Ammon's horn (tissue), 1 donor: ENCODE results near the gene POLR3K.

Source experiments
- DNase-seq: peaks from one replicate; pipeline ENCODE4 v3.0.0-alpha.2; 2016; ENCODE audit warnings: low spot score

Gene POLR3K

DNA sequence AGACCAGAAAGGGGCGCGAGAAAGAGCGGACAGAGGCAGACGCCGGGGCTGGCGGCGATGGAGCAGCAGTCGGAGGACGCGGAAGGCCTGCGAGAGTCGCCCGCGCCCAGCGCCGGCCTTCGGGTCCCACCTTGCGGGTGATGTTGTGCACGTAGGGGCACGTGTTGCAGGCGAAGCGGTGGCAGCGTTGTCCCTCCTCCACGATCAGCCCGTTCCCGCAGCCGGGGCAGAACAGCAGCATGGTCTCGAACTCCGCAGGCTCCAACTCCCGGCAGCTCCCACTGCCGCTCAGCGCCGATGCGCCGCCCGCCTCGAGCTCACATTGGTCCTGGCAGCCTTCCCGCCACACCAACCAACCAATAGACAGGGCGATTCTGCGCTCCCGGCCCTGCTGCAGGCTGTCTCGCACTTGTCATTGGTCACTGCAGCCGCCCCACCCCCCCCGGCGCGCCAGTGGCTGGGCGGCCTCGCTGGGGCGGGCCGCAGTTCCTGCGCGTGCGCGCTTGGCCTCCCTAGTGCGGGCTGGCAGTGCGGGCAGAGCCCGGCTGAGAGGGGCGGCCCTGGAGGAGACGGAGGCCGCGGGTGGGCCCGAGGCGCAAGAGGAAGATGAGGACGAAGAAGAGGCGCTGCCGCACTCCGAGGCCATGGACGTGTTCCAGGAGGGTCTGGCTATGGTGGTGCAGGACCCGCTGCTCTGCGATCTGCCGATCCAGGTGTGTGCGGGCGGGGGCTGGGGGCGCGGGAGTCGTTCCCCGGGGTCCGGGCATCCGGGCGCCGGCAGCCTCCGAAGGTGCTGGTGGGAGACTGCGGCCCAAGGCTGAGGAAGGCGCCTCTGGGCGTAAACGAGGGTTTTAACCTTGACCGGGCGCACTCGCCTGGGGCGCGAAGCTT lies at the start of gene POLR3K, which contains the start of gene SNRNP25:
POLR3K (minus strand) TSS at position 263 of the 891 bp plus-strand sequence; CDS start at position 241, 22 bp downstream.
SNRNP25 (plus strand) TSS at position 483 of the 891 bp plus-strand sequence; CDS start at position 672, 189 bp downstream.
- peak; percentile 98 for DNase-seq

DNA sequence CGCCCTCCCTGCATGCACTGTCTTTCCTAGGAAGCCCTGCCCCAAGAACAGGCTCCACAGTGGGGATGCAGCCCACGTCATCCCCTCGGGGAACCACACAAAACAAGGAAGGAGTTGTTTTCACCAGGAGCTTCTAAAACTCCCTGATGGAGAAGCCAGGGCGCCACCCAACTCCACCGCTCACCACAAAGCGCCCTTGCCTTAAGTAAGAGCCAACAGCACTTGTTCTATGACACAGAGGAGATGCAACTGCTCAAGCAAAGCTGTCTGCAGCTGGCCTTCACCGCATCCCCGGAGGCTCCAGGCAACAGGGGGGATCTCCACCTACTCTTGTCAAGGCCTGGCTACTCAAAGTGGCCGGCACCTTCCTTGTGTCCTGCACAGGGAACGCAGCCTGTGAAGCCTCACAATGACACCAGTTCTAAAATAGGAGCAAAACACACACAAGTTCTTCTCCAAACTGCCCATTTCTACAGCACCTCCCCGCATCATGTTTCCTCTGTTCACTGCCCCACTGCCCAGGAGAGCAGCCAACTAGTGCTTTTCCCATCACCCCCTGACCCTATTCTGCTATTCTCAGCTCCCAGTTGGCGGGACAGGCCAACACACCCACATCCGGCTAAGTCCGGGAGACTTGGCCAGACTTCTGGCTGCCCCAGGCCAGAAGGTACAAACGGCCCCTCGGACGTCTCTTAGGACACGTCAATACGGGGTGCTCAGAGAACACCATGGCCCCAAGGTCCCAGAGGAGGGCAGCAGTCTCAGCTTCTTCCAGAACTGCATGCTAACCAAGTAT lies 48.9 kb upstream of the POLR3K start:
- DNase-seq = peak; percentile 75

DNA sequence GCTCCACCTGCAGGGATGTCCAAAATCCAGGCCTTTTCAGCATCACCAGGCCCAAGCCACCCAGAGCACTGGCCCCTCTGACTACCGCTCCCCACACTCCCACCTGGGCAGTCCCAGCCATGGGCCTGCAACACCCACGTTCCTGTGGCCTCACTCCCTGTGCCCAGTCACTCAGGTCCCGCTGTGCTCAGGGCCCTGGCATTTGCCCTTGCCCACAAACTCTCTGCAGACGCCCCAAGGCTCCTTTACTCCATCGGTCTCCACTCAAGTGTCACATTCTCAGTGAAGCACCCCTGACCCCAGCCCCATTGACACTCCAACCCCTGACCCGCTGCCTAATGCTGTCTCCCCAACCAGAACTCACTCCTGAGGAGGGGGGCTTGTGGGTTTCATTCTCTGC lies 48.2 kb upstream of the POLR3K start:
- no peak for DNase-seq

DNA sequence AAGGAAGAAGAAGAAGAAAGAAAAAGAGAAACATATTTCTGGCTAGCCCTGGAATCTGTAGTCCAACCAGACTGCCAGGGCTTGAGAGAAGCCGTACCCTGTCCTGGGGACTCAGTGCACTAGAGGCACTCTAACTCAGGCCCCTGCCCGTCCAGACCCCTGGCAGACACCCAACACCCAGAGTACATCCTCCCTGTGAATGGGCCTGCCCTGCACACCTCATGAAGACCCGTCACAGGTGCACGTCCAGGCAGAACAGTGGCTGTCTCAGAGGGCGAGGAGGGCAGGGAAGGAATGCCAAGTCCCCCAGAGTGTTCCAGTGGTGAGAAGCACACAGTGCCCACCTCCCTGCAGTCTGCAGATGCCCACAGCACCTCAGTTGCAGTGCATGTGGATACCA lies 47.6 kb upstream of the POLR3K start:
- no peak for DNase-seq

DNA sequence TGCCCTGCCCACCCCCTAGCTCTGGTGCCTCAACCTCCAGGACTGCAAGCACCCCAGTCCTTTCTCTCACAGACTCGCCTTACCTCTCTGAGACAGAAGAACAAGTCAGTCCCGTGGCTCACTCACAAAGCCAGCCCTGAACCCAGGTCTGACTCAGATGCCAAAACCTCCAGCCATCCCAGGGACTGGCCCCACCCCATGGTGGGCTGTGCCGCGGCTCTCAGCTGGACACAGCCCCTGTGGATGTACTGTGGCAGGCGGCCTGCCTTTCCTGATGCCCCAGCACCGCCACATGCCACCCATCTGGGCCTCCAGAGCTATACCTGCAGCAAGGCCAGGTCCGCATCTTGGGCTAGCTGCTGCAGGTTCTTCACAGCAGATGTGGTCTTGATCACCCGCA lies 44.4 kb upstream of the POLR3K start:
- no peak for DNase-seq

DNA sequence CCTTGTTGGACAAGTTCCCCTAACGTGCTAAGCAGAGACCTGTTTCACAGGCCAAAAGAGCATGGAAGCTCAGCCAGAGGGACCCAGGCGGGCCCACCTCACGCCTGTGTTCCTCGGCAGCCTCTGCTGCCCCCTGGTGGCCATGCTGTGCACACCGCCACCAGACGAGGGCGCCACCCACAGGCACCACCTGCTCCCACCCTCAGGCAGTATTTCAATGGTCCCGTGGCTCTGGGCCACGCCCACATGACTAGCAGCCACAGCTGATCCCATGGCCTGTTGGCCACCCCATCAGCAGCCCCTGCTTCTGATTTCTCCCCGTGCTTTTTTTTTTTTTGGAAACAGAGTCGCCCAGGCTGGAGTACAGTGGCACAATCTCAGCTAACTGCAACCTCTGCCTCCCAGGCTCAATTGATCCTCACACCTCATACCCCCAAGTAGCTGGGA lies 43.5 kb upstream of the POLR3K start:
- peak; percentile 93 for DNase-seq

DNA sequence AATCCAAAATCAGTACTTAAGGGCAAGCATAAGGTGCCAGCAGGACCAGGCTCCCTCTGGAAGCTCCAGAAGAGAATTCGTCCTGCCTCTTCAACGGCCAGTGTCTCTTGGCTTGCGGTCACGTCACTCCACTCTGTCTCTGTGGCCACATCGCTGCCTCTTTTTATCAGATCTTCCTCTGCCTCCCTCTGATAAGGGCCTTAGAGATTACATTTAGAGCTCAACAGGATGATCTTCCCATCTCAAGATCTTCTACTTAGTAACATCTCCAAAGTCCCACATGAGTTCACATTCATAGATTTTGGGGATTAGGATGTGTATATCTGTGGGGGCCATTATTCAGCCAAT lies 41.5 kb upstream of the POLR3K start:
- DNase-seq = no peak

DNA sequence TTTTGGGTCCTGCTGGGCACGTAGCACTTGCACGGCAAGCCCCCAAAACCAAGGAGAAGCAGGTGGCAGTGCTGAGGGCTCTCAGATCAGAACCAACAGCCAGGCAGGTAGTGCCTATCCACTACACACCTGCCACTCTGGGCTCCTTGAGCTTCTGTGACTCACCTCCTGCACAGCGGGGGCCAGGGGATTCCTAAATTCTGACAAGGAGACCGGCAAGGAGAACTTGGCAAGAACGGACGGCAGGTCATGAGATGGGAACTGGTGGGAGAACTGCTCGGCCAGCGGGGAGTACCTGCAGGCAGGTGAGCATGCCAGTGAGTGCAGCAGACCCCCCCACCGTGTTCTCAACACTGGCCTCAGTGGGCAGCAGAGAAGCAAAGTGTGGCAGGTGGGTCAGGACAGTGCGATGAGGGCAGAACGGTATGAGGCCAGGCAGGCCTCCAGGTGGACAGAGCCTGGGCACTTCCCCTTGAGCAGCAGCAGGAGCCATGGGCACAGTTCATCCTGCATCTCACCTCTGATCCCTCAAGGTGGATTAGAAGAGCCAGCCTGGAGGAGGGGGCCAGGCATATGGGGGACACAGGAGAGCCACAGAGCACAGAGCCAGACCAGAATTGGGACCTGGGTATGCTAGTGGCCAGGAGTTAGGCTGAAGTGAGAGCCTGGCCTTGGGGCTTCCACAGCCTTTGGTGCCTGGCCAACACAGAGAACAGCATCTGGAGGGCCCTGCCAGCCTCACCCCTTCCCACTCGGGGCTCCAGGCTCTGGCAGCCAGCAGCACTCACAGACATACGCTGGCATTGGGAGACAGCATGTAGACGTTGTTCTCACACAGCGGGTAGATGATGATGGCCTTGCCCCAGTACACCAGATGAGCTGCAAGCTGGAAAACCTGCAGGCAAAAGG lies 39.3 kb upstream of the POLR3K start:
- DNase-seq = no peak

DNA sequence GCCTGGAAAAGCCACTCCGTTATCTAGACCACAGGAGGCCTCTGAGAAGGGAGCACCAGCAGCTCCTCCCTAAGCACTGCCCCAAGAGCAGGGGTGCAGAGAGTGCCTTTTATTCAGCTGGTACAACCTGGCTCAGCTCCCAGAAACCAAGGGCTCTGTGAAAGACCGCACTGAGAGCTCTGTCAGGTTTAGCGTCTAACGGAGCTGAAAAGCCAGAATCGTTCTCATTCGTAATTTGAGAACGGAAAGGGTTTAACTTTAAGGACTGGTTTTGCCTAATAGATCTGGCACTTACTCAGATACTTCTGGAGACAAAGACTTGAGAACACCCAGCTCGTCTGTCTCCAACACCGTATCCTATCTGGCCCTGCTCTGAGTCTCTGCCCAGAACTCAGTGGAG lies 38.1 kb upstream of the POLR3K start:
- DNase-seq = peak; percentile 87

DNA sequence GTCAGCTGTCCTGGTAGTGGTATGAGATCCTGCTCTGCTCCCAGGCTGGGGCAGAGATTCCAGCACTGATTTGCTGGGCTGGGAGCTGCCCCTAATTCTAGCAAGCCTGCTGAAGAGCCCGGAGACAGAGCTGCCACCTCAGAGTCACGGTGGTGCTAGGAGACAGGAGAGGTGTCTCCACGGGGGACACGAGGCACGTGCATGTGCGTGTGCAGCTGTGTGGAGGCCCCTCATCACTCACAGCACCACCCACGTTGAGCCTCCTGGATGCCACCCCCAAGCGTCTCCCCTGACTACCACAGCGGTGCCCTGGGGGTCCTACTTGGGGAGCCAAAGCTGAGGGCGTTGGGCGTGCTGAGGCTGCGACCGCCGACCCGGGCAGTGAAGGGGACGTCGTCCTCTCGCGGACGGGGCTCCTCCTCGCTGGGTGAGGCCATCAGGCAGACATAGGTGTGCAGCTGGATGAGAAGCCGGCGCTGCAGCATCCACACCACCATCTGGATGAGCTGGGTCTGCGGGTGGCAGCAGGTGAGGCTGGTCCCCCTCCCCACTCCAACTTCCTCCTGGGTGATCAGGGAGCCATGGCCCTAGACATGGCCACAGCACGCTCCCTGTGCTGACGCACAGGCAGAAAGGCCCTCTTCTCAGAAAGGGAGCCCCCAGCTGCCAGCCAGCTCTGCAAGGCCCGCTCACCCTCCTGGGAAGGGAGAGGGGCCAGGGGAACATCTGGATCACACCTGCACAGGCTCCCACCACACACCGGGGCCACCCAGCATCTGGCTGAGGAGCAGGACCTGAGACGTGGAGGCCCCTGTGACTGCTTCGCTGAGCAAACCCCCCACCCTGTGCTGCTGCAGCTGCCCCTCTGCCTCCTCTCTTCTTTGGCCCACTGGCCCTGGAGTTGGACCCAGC lies 36.2 kb upstream of the POLR3K start:
- DNase-seq = no peak

DNA sequence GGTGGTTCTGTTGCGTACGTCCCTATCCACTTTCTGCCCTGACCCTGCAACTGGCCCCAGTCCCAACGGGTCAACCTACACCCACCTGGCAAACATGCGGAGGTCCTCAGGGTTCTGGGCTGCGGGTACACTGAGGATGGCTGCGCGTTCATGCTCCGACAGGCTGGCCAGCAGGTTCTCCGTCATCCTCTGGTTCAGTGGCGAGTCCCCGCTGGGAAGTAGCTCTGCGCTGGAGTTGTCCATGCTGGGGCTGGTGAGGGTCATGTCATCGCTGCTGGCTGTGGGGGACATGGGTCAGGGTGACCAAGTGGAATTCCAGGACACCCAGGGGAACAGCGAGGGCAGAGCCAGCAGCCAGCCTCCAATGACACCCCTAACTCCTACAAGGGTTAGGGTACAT lies 35.2 kb upstream of the POLR3K start:
- no peak for DNase-seq

DNA sequence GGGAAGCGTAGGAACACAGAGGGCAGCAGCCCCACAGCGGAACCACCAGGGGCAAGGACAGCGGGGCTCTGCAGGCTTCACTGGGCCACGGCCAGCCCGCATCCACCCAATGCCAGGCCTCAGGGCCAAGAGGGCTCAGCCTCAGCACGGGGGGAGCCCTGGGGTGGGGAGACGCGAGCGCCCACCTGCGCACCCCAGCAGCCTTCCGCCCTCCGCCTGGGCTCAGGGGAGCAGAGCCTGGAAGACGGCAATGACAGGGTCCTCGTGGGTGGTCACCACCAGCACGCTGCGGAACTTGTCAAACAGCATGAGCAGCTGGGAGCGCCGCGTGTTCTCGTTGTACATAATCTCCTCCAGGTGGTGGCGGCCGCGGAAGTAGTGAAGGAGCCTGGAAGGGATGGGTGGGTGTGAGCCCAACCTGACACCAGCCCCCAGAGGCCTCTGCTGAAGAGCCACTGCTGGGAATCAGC lies 33.1 kb upstream of the POLR3K start:
- no peak for DNase-seq

DNA sequence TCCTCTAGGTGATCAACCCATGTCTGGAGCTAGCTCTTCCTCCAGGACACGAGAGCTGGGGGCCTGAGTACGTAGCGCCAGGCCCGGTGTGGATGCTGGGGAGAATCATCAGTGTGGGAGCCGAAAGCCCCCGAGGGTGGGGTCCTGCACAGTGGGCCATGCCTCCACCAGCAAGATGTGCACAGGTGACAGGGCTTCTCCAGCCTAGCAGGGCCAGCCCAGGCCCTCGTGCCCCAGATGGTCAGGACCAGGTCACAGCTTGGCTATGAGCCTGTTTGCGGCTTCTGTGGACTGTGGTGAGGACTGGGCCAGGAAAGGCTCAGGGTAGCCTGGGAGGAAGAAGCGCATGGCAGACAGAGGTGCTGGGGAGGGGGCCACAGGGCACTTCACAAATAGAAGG lies 32.5 kb upstream of the POLR3K start:
- no peak for DNase-seq

DNA sequence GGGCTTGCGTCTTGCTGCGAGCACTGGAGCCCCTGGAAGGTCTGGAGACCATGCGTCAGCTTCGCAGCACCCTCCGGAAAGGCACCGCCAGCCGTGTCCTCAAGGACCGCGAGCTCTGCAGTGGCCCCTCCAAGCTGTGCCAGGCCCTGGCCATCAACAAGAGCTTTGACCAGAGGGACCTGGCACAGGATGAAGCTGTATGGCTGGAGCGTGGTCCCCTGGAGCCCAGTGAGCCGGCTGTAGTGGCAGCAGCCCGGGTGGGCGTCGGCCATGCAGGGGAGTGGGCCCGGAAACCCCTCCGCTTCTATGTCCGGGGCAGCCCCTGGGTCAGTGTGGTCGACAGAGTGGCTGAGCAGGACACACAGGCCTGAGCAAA lies 32.0 kb upstream of the POLR3K start:
- DNase-seq = no peak

DNA sequence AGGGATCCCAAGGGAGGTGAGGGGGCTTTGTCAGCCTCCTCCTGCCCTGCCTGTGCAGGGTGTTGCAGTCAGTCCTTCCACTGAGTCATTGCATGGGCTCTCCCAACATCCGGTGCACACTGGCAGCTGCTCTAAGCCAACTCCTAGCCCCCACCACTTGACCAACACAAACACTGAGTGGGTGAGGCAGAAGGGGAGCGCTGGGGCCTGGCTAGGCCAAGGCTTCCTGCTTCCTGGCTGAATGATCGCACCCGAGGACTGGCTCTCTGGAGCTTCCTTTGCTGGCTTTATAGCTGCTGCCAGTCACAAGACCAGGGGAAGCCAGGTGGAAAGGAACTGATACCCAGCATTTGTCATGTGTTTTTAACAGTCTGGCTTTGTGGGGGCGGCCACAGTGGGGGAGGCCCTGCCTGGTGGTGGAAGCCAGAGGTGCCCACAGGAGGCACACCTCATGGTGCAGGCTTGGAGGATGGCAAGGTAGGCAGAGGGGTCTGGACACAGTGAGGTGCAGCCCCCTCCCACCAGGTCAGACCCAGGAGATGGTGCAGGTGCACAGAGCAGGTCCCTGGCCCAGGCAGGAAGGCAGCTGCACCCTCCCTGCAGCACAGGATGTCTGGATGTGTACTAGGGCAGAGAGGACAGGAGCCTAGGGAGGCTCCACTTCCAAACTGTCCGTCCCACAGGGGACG lies 31.5 kb upstream of the POLR3K start:
- DNase-seq = peak; percentile 58

DNA sequence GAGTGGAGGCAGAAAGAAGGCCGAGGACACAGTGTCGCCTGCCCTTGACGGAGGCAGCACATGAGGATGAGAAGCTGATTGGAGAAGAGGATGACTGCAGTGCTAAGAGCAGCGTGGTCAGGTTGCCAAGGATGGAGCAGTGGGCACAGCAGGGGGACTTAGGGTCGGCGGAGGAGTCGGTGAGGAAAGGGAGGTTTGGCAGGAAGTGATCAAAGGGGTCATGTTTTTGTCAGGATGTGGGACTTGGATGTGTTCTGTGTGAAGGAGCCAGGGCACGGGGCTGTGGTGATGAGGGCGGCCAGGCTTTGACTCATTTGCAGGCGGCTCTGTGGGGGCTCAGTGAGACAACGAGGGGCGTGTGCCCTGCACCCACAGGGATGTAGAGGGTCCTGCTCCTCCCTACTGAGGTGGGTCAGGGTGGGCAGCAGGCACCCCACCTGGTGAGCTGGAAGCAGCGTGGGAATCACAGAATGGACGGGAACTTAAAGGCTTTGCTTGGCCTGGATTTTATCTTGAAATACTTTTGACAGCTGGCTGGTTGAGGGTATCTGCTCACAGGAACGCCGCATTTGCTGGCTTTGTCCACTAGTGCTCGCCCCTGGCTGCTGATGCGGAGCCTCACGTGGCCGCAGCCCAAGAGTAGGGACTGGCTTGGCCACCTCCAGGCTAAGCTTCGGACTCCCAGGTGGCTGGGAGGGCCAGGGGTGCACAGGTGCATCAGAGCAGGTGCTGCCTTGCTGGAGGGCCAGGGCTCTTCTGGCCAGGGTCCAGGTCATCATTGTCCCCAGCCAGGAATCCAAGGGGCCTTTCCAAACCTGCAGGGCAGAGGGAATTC lies 30.6 kb upstream of the POLR3K start:
- no peak for DNase-seq

DNA sequence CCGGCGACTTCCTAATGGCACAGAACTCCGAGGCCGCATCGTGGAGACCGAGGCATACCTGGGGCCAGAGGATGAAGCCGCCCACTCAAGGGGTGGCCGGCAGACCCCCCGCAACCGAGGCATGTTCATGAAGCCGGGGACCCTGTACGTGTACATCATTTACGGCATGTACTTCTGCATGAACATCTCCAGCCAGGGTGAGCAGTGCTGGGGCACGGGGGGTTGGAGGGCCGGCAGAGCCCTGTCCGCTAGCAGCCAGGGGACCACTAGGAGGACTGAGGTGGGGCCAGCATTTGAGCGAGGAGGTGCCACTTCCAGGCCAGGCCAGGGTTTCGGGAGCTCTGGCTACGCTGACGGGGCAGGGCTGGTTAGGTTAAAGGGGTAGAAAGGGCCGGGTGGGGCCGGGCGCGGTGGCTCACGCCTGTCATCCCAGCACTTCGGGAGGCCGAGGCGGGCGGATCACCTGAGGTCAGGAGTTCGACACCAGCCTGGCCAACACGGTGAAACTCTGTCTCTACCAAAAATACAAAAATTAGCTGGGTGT lies 29.7 kb upstream of the POLR3K start:
- DNase-seq = no peak

DNA sequence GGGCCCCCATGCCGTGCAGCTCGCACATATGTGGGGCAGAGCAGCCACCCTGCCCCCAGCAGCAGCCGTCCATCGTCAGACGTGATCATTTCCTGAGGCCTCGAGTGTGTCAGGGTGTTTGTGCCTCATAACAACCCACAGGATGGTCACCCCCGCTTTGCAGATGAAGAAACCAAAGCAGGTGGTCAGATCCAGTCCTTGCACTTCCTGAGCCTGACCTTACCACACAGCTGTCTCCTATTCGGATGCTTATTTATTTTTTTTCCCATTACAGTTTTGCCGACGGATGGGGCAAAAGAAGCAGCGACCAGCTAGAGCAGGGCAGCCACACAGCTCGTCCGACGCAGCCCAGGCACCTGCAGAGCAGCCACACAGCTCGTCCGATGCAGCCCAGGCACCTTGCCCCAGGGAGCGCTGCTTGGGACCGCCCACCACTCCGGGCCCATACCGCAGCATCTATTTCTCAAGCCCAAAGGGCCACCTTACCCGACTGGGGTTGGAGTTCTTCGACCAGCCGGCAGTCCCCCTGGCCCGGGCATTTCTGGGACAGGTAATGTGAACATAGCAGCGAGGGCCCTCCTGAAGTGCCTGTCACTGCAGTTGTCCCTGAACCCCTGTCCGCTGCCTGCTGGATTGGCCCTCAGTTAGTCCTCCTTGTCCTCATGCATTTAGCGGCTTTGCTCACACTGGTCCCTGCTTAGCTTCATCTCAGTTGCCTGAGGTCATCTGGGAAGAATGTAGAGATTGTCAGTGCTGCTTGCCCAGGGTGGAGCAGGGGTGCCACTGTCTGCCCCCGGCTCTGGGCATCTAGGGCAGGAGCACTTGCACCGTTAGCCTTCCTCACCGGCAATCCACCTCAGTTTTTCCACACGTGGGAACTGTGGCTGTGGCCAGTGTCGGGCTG lies 26.0 kb upstream of the POLR3K start:
- DNase-seq = no peak
